A549 (cell line): ENCODE results near the gene SEMA4D. TPM values are rescaled to one million over a fixed set of nuclear protein-coding genes. Genes with fewer than 3 reads are reported as not detected.

Source experiments
- ATAC-seq, 2 experiments: fragments of 200-7000 bp in 1 of 2; fragments of >200 bp in 1 of 2; cut with Nextera tagmentation in 1 of 2; cut with Tn5 transposase in 1 of 2; 3 replicates each; pipeline versions ENCODE4 v1.8.0 to v1.9.1; 2018 to 2020; ENCODE audit warnings: mild to moderate bottlenecking in 1 of 2, moderate library complexity in 1 of 2
- CTCF ChIA-PET: fragments of 300-600 bp; sonication (Branson Sonifier 250); formaldehyde crosslinking; extraction: SDS; loops from one replicate; lab custom pipeline; 2021; ENCODE audit warnings: antibody characterized with exemption, inconsistent platforms; lab: Yijun Ruan, JAX
- POLR2A ChIA-PET: fragments of 350-600 bp; formaldehyde crosslinking; extraction: SDS; loops from one replicate; lab custom pipeline; 2021; ENCODE audit warnings: antibody characterized with exemption, inconsistent platforms; lab: Yijun Ruan, JAX
- DNase-seq, 2 experiments: peaks; one replicate each; pipeline versions ENCODE4 v3.0.0 to v3.0.0-alpha.2; 2011 to 2016; ENCODE audit warnings: low read depth in 1 of 2, low spot score in 1 of 2
- FAIRE-seq: peaks from 2 replicates; lab custom pipeline; 2011; peaks lifted over from hg19 to GRCh38; lab: Jason Lieb, UNC
- H3K27ac ChIP-seq, 2 experiments: fragments of >200 bp; sonication (Bioruptor Twin); formaldehyde crosslinking; 3 replicates each; pipeline ENCODE4 v1.5.1; 2016 to 2017
- H3K4me1 ChIP-seq: fragments of >200 bp; sonication (Bioruptor Twin); formaldehyde crosslinking; 3 replicates; pipeline ENCODE4 v1.6.1; 2016
- H3K4me2 ChIP-seq: fragments of >200 bp; sonication (Bioruptor Twin); formaldehyde crosslinking; 3 replicates; pipeline ENCODE4 v1.6.1; 2016
- H3K4me3 ChIP-seq: fragments of >200 bp; sonication (Bioruptor Twin); formaldehyde crosslinking; 3 replicates; pipeline ENCODE4 v1.5.1; 2016
- H3K9me3 ChIP-seq: fragments of >200 bp; sonication (Bioruptor Twin); formaldehyde crosslinking; 3 replicates; pipeline ENCODE4 v1.6.1; 2016
- CBX8 ChIP-seq: fragments of 200-600 bp; sonication (generic); IDR thresholded peaks from 2 replicates; pipeline ENCODE4 v1.6.1; 2016
- CHD2 ChIP-seq: fragments of 150-350 bp; IDR thresholded peaks from 2 replicates; pipeline ENCODE4 v1.6.1; 2014; ENCODE audit warnings: low read length; ENCODE audit not compliant: partially characterized antibody
- CHD4 ChIP-seq: fragments of 200-600 bp; sonication (generic); IDR thresholded peaks from 2 replicates; pipeline ENCODE4 v1.6.1; 2016; ENCODE audit warnings: antibody characterized with exemption, mild to moderate bottlenecking, borderline replicate concordance
- EHMT2 ChIP-seq: fragments of 200-600 bp; sonication (generic); IDR thresholded peaks from 2 replicates; pipeline ENCODE4 v1.6.1; 2016; ENCODE audit warnings: antibody characterized with exemption, low read depth, mild to moderate bottlenecking, moderate library complexity
- EP300 ChIP-seq, 2 experiments: fragments of >200 bp; sonication (Bioruptor Twin); formaldehyde crosslinking; IDR thresholded peaks; 2 replicates in 1 of 2; 3 replicates in 1 of 2; pipeline ENCODE4 v1.6.1; 2016 to 2017
- FOSL2 ChIP-seq, 2 experiments: fragments of 450-650 bp in 1 of 2; fragments of >200 bp in 1 of 2; sonication (Bioruptor Twin) in 1 of 2; formaldehyde crosslinking; IDR thresholded peaks; 2 replicates each; pipeline versions ENCODE4 v1.5.0 to v1.6.1; 2016 to 2020; ENCODE audit warnings: mild to moderate bottlenecking in 1 of 2, moderate library complexity in 1 of 2
- HOXB13 ChIP-seq: fragments of 250-450 bp; sonication (Bioruptor Pico); IDR thresholded peaks from 2 replicates; pipeline ENCODE4 v1.5.0; 2020; ENCODE audit warnings: low read depth, mild to moderate bottlenecking, moderate library complexity
- JUN ChIP-seq, 2 experiments: fragments of >200 bp; sonication (Bioruptor Twin); formaldehyde crosslinking; IDR thresholded peaks; 2 replicates in 1 of 2; 3 replicates in 1 of 2; pipeline ENCODE4 v1.6.1; 2016 to 2017
- KDM5A ChIP-seq: fragments of 200-600 bp; sonication (generic); IDR thresholded peaks from 2 replicates; pipeline ENCODE4 v1.6.1; 2016; ENCODE audit warnings: antibody characterized with exemption, mild to moderate bottlenecking
- MAFK ChIP-seq: fragments of 450-650 bp; IDR thresholded peaks from 2 replicates; pipeline ENCODE4 v1.6.1; 2014; ENCODE audit not compliant: partially characterized antibody
- MAZ ChIP-seq: fragments of 150-350 bp; IDR thresholded peaks from 2 replicates; pipeline ENCODE4 v1.6.1; 2014; ENCODE audit warnings: antibody characterized with exemption, low read depth, low read length, borderline replicate concordance
- NFE2L2 ChIP-seq: fragments of 150-350 bp; conservative IDR thresholded peaks from 2 replicates; pipeline ENCODE4 v1.6.1; 2014; ENCODE audit warnings: low read length
- RAD21 ChIP-seq, 2 experiments: fragments of >200 bp in 1 of 2; sonication (Bioruptor Twin) in 1 of 2; formaldehyde crosslinking in 1 of 2; IDR thresholded peaks in 1 of 2; conservative IDR thresholded peaks in 1 of 2; 2 replicates in 1 of 2; 3 replicates in 1 of 2; pipeline ENCODE4 v1.6.1; 2012 to 2018; ENCODE audit warnings: inconsistent platforms in 1 of 2
- RCOR1 ChIP-seq: fragments of 150-350 bp; IDR thresholded peaks from 2 replicates; pipeline ENCODE4 v1.6.1; 2014; ENCODE audit warnings: antibody characterized with exemption, low read length, low read depth
- RFX5 ChIP-seq: fragments of 450-650 bp; IDR thresholded peaks from 2 replicates; pipeline ENCODE4 v1.7.1; 2014; ENCODE audit warnings: antibody characterized with exemption, mild to moderate bottlenecking, moderate library complexity
- WGBS: methylation state at CpG from one replicate; pipeline ENCODE4 v1.1.6; 2017; ENCODE audit errors: missing lambda C conversion rate; 5-methylcytosine and 5-hydroxymethylcytosine counted together
- polyA plus RNA-seq, 4 experiments: library from polyadenylated mRNA; depleted of rRNA in 3 of 4; stranded (reverse); fragments of >200 nt; fragmentation: RNase III in 1 of 4; extraction: RNeasy Plus Mini Kit Qiagen cat#74134 plus additional on column Dnase treatment in 1 of 4; gene quantifications; 2 replicates in 3 of 4; 3 replicates in 1 of 4; pipeline ENCODE4 v1.2.3, GENCODE V29; 2011 to 2017
- TF ChIP-seq, protein P1 (sequence below): fragments of >200 bp; sonication (Bioruptor Twin); formaldehyde crosslinking; IDR thresholded peaks from 3 replicates; pipeline ENCODE4 v1.6.1; 2016
- TF ChIP-seq, protein P2 (sequence below): fragments of >200 bp; sonication (Bioruptor Twin); formaldehyde crosslinking; IDR thresholded peaks from 3 replicates; pipeline ENCODE4 v1.5.1; 2016

Gene SEMA4D
- polyA plus RNA-seq, 2 of the 4 experiments (the other 2 are of a cell fraction): 5.3 to 7.2 TPM

DNA sequence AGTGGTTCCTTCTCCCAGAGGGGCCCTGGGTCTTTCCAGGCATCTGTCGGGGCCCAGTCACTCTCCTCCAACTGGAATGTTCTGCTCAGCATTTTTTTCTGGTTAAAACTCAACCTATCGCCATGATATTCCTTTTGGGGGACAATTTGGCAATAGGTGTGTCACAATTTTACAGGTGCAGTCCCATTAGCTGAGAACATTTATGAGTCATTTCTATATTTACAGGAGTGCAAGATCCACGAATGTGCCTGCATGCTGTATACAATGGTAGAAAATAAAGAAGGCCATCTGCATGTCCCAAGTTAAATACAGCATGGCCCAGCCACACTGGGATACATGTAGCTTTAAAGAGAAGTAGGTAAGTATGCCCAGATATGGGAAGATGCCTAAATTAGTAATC is 28.8 kb upstream of the SEMA4D start:
- Histone ChIP-seq H3K4me1 (no peaks in the 10 kb centered on the region), H3K9me3 (no peaks in the 10 kb centered on the region), H3K4me2 (no peak overlapping the region), H3K27ac (no peak overlapping the region), H3K4me3 (no peak overlapping the region)
- DNase-seq (no peak), ATAC-seq (no peak), FAIRE-seq (no peak)
- ChIA-PET POLR2A (no interaction called here), CTCF (interaction anchor here (2.0 to 2.6 kb wide), 2 partner anchors 13 to 23 kb away, joined by 5 to 13 read pairs; no protein-coding TSS in a partner anchor)
- 41% methylated on average over 3 of the region's 3 CpGs for WGBS
- TF ChIP-seq RAD21 (conservative IDR thresholded peaks at IDR 0.05 in 1 of 2, IDR thresholded peaks at IDR 0.05 in 1 of 2) (no peak), EP300 (IDR thresholded peaks at IDR 0.05) (no peak), MAFK (no peak), JUN (IDR thresholded peaks at IDR 0.05) (no peak), KDM5A (no peak), NFE2L2 (no peak), RFX5 (no peak), CHD4 (no peak), HOXB13 (CRISPR knock-in tag) (no peak), CHD2 (no peak), RCOR1 (no peak)
- TF ChIP-seq, protein P1, sequence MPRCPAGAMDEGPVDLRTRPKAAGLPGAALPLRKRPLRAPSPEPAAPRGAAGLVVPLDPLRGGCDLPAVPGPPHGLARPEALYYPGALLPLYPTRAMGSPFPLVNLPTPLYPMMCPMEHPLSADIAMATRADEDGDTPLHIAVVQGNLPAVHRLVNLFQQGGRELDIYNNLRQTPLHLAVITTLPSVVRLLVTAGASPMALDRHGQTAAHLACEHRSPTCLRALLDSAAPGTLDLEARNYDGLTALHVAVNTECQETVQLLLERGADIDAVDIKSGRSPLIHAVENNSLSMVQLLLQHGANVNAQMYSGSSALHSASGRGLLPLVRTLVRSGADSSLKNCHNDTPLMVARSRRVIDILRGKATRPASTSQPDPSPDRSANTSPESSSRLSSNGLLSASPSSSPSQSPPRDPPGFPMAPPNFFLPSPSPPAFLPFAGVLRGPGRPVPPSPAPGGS: no peak
- TF ChIP-seq, protein P2, sequence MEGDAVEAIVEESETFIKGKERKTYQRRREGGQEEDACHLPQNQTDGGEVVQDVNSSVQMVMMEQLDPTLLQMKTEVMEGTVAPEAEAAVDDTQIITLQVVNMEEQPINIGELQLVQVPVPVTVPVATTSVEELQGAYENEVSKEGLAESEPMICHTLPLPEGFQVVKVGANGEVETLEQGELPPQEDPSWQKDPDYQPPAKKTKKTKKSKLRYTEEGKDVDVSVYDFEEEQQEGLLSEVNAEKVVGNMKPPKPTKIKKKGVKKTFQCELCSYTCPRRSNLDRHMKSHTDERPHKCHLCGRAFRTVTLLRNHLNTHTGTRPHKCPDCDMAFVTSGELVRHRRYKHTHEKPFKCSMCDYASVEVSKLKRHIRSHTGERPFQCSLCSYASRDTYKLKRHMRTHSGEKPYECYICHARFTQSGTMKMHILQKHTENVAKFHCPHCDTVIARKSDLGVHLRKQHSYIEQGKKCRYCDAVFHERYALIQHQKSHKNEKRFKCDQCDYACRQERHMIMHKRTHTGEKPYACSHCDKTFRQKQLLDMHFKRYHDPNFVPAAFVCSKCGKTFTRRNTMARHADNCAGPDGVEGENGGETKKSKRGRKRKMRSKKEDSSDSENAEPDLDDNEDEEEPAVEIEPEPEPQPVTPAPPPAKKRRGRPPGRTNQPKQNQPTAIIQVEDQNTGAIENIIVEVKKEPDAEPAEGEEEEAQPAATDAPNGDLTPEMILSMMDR: no peak

DNA sequence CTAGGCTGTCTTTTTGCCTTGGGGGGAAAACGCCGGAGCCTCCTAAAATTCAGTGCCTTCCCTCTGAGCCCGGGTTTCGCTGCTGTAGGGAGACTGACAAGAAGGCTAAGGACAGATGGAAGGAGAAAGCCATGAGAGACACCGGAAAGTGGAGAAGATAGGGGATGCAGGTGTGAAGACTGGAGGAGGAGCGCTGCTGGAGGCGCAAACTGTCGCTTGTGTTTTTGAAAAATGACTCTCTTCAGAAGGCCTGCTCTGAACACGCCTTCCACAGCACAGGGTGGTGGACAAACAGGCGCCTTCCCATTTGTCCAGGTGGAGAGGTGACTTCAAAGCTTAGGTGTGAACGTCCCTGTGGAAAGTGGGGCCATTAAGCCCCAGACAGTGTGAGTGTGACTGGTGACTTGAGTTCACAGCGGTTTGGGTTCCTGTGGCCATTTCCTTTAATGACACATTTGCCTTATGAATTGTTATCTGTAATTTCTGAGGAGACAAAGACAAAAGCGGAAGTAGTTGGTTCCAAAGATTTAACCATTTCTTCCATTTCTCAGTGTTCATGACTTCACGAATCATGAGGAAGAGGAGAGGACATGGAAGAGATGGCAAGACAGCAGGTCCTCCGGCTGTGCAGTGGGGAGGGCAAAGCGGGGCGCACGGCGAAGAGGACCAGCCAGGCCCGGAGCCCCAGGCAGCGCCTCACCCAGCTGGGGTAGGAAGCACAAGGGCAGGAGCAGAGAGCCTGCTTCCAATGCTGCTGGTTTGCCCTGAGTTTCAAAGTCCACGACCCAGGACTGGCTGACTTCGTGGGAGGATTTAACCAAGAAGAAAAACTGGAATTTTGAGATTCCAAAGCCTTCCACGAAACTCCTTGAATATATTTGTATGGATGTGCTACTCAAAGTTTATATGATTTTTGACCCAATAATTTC is 27.8 kb upstream of the SEMA4D start:
- Histone ChIP-seq H3K4me2 (no peak overlapping the region), H3K4me3 (no peak overlapping the region), H3K27ac (no peak overlapping the region), H3K4me1 (no peaks in the 10 kb centered on the region), H3K9me3 (no peaks in the 10 kb centered on the region)
- ChIA-PET CTCF (interaction anchor here (1.0 to 2.6 kb wide), 3 partner anchors 14 to 24 kb away, joined by 5 to 13 read pairs (median 5); no protein-coding TSS in a partner anchor), POLR2A (no interaction called here)
- TF ChIP-seq FOSL2 (IDR thresholded peaks at IDR 0.05): no peak
- no peak for TF ChIP-seq FOSL2 (CRISPR knock-in tag; IDR thresholded peaks at IDR 0.05)
- TF ChIP-seq MAZ: no peak
- TF ChIP-seq CBX8: no peak
- DNase-seq (no peak), FAIRE-seq (no peak), ATAC-seq (no peak)
- 72% methylated on average over 24 of the region's 24 CpGs for WGBS

DNA sequence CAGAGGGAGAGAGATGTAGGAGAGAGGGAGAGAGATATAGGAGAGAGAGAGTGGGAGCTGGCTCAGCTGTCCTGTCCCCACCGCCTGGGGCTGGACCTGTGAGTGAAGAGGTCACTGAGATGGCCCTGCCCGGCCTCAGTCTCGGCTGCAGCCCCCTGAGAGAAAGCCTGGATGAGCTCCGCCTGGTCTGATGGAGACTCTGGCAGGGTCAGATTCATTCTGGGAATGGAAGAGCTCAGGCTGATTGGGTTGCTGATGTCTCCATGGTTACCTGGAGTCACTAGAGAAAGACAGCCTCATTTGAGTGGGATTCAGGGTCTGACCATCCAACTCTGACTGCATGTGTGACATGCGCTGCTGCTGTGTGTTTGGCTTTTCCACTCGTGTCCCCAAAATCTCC is 27.1 kb upstream of the SEMA4D start:
- no peaks in the 10 kb centered on the region; the same call in 2 of the 3 replicates for H3K4me1 ChIP-seq
- CTCF ChIA-PET: interaction anchor here (1.0 kb wide), 1 partner anchor 24 kb away, joined by 5 read pairs; no protein-coding TSS in a partner anchor
- TF ChIP-seq EHMT2: no peak

More for the DNA sequence above, 27.1 kb upstream of the SEMA4D start:
- Histone ChIP-seq H3K27ac (no peak overlapping the region), H3K4me2 (no peak overlapping the region), H3K4me3 (no peak overlapping the region), H3K9me3 (no peaks in the 10 kb centered on the region)
- 53% methylated on average over 6 of the region's 6 CpGs for WGBS
- POLR2A ChIA-PET: no interaction called here
- DNase-seq (no peak), ATAC-seq (no peak), FAIRE-seq (no peak)
